Stimulated activated CD8-positive, alpha-beta memory T cell treated with anti-CD3 and anti-CD28 coated beads, Interleukin-7, amount 100 ng/mL, for 24 hours (primary cell): Measurements from ENCODE around the gene ESYT2.

ENCODE experiments used
- DNase-seq: peaks from one replicate; pipeline ENCODE4 v3.0.0-alpha.2; 2020; ENCODE audit warnings: low read depth

Gene ESYT2

DNA sequence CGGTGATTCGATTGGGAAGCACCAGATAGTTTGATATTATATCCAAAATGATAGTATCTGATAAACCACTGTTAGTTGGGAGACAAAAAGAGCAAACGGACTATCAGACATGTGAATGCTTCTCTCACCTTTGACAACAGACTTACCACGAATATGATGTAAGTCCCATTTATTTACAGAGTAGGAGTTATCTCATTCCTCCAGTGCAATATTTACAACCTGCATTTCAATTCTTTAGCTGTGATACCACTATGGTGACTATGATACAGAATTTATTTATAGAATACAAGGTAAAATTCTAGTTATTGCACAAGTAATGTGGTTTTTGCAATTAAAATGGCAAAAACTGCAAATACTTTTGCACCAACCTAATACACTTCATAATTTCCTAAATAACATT is 61.6 kb downstream of the ESYT2 start:
- DNase-seq: no peak

DNA sequence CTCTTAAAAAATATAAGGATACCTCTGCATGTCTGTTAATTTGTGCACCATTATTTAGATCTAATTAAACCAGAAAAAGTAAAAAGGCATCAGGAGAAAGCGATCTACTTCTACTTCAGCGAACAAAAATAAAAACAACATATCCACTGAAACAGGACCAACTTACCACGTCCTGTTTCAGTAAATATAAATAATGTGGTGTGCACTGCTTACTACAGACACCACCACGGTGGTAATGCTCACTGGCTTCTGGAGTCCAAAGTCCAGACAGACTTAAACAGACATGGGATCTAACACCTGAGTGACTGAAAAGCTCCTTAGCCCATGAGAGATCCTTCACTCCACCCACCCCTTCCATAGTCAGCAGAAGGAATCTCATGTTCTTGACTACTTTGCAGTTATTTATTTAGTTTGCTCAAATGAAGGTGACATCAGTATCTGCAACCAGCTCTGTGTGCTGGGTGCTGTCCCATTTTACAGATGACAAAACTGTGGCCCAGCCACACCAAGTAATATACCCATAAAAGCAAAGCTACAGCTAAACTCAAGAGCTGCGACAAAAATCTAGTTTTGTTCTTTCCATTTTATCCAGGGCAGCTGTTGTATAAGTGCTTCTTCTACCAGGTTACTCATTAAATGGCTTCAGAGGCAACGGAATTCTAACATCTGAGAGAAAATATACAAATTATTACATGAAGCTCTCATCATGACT is 62.6 kb downstream of the ESYT2 start:
- DNase-seq: no peak

DNA sequence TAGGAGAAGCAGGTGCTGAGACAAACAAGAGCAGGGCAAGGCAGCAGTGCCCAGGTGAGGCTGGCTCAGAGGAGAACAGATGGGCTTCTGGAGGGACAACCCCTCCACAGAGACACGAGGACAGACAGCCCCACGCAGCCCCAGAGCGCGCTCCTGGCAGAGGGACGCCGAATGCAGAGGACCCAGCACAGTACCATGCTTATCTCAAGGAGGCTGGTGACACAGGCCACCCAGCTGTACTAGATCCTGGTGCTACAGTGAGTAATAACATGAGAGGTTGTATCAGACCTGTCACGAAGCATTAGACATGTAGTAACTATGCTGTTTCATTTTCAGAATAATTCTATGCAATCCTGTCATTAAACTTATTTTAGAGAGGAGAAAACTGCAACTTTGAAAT is 64.3 kb downstream of the ESYT2 start:
- no peak for DNase-seq

GRCh38 chr7:158763454-158764033 is 65.8 kb downstream of the ESYT2 start:
- DNase-seq: no peak

DNA sequence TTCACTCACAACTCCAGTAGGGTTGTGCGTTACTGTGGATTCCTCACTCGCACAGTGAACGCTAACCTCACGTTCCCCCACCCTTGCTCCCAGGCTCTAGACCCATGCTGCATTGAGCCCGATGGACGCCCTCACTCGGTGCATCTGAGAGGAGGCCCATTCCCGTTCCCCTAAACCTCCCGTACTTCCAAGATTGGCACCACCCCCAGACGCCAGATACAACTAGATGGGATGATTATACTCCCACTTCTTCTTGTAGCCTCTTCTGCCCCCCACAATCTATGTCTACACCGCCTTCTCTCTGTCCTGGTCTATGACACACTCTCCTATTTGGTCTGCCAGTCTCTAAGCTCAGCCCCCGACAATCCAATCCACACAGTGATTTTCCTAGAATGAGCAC is 67.4 kb downstream of the ESYT2 start:
- DNase-seq: no peak

- DNase-seq: no peak
These were observed 68.4 kb downstream of the ESYT2 start for GRCh38 chr7:158760936-158761335.

DNA sequence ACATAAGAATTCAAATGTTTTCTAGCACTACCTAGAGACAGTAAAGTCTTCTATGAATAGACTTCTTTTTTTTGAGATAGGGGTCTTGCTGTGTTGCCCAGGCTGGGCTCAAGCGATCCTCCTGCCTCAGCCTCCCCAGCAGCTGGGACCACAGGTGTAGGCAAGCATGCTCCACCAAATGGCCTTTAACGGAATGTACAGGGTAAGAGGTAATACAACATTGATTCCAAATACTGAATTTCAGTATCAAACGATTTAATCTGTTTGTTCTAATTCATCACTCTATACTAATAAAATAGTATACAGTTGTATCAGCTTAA is 68.9 kb downstream of the ESYT2 start:
- no peak for DNase-seq

DNA sequence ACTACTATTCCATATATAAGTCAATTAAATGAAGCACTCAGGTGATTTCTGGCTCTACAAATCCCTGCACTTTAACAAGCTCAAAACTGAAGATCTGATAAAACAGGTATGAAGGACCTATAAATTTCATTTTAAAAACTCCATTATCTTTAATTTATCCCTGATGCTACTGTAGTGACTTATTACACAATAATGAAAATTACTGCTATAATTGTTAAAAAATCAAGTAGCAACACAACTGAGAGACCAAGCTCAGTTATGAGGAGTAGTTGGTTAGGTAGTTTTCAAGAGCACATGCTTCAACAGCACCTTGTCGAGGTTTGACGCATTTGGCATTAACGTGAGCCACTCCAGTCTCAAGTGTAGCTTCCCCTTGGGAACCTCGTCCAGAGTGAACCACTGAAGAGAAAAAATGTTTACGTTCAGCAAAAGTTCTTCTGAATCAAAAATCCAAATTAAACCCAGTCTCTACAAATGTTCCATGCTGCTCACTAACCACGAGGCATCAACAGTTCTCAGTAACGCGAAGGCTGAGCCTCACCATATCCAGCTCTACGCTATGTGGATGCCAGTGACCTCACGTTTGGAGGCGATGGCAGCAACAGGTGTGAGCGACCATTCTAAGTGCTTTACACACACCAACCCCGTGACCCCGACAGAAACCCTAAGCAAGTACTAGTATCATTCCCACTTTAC is 69.4 kb downstream of the ESYT2 start:
- no peak for DNase-seq

- DNase-seq: no peak
These were observed 70.1 kb downstream of the ESYT2 start for GRCh38 chr7:158759245-158759614.

- no peak for DNase-seq
These were observed 70.6 kb downstream of the ESYT2 start for GRCh38 chr7:158758586-158759244.

DNA sequence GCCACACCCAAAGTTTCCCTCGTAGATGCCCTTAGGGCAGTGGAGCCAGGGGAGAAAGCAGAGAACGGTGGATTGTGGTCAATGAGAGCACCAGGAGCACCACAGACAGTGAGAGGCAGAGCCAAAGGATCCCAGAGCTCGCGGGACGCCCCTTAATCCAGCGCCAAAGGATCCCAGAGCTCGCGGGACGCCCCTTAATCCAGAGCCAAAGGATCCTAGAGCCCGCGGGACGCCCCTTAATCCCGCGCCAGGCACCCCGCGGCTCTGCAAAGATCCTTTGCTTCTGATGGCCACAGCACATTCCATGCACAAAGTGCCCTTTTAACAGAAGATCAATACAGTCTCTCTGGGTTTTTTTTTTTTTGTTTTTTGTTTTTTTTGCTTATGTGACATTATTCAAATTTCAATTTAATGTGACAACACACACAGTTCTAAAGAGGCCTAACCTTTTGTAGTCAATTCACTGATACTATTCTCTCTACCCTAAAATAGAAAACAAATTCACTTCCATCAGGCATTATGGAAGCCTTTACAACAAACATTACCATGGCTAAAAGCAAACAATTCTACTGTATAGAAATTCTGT is 71.8 kb downstream of the ESYT2 start:
- DNase-seq: no peak

DNA sequence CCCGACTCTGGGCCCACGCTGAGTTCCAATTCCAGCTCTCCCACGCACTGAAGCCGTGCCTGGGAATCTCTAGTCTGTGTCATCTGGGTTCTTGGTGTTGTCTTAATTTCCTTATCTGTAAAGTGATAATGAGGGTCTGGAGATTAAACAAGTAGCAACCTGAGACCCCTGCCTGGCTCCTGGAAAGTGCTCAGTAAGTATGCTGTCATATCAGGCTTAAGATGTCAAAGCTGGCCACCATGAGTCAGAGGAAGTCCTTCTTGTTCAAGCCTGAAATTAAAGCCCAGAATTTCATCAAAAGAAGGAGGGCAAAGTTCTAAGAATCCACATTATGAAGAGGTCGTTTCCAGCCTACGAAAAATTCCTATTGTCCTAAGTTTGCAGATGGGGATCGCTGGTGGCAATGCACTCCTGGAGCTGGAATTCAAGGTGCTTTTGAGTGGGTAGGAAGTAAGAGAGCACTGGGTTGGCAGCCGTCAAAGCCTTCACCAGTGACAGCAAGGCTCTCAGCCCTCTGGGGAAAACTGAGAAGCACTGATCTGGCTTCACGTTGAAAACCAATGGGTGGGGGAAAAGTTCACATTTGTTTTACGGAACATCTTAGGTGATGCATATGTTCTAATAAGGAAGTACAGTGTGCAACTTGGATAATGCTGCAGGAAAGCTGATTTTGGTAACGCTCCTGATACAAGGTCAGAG is 74.4 kb downstream of the ESYT2 start:
- no peak for DNase-seq

DNA sequence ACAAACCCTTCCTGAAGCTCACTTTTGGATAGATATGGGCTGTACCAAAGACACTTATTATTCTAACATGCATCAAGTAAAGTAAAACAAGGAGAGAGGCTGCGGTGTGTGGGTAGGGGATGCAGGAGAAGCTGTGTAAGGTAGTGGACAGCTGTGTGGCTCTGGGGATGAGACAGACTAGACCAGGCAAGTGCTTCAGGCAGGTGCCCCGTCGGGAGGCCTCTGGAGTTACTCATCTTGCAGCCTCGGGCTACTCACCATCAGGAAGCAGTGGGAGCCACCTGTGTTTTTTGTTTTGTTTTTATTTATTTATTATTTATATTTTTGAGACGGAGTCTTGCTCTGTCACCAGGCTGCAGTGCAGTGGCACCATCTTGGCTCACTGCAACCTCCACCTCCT is 75.4 kb downstream of the ESYT2 start:
- no peak for DNase-seq

GRCh38 chr7:158751751-158752150 is 77.6 kb downstream of the ESYT2 start:
- DNase-seq: no peak

DNA sequence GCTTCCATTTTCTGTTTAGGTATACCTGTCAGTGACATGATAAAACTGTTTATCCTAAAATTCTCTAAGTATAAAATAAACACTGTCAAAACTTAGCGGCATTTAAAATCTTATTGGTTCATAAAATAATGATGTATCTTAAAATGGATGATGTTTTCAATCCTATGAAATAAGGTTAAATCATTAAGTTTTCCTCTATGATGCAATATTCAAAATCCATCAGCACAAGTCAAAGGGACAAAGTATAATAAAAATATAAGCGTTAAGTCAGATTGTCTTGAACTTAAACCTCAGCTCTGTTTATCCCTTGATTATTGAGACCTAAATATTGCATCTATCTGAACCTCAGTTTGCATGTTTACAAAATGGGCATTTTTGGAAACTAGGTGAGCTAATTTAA is 78.1 kb downstream of the ESYT2 start:
- no peak for DNase-seq

DNA sequence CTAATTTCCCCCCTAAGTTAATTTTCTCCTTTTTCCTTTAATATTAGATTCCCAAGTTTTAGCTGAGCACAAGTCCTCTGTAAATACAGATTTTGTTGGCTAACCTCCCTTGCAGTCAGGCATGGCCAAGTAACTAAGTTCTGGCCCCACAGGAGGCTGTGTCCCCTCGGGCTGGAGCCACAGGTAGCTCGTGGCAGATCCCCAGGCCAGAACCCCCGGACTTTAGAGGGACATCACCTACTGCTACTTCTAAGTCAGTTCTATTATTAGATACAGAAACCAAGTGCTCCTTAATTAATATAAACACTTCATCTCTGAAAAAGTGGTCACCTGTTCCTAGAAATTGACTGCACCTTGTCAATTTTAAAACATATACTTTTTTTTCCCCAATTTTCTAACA is 78.6 kb downstream of the ESYT2 start:
- no peak for DNase-seq

GRCh38 chr7:158749396-158749795 is 79.9 kb downstream of the ESYT2 start:
- no peak for DNase-seq

GRCh38 chr7:158748335-158748734 is 81.0 kb downstream of the ESYT2 start:
- no peak for DNase-seq

DNA sequence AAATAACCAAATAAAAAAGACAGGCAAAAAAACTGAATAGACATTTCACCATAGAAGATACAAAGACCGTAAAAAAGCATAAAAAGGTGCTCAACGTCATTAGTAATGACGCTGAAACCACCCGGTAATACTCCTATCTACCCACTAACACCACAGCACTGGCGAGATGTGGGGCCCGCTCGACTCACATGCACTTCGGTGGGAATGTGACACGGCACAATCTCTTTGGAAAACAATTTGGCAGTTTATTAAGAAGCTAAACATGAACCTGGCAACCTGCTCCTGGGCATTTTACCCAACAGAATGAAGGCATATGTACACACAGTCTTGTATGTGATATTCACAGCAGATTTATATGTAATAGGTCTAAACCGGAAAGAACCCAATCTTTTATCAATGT is 81.9 kb downstream of the ESYT2 start:
- DNase-seq: no peak

- DNase-seq: no peak
These were observed 82.4 kb downstream of the ESYT2 start for GRCh38 chr7:158746957-158747356.

GRCh38 chr7:158745057-158745715 is 84.1 kb downstream of the ESYT2 start:
- no peak for DNase-seq

DNA sequence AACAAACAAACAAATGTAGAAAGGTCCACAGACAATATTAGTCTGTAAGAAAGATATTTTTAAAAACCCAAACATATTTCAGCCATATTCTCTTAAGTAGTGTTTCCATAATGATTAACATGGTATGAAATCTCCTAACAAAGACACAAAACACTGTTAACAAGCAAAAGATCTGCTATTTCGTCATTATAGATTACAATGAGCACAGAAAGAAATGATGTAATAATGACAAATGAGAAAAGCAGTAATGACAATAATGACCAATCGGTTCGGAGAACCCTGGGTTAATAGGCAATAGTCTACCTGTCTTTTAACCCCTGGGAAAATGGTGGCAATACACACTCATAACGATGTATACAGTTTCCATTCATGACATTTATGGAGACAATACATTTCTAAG is 85.2 kb downstream of the ESYT2 start:
- DNase-seq: no peak
